Astrocyte (in vitro differentiated cells and primary cell): ENCODE data around the gene RYR2.

ENCODE experiments used
- EZH2 ChIP-seq: IDR thresholded peaks from 2 replicates; pipeline ENCODE4 v1.6.1; 2012; ENCODE audit warnings: mild to moderate bottlenecking, low read length, inconsistent platforms; ENCODE audit not compliant: insufficient read depth
- TF ChIP-seq, protein P1 (sequence below): IDR thresholded peaks from 2 replicates; pipeline ENCODE4 v1.5.1; 2011; ENCODE audit warnings: low read depth, mild to moderate bottlenecking, inconsistent platforms, low read length, moderate library complexity; ENCODE audit not compliant: insufficient read depth

DNA sequence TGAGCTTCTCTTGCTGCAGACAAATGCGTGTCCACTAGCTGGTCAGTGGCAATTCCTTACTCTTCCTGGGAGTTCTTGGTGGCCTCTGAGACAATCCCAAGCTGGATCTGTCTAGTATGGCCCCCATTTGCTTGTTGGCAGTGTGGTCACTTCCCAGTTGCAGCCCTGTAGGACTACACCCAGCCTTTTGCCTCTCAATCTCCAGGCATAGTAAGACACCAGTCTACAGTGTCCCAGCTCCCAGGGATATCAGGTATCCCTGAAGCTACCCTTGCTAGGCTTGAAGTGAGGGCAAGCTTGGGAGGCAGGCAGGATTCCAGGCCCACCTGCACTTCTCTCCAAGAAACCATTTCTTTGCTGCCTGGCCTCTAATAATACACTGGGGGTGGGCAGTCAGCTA is 316.6 kb downstream of the RYR2 start:
- TF ChIP-seq, protein P1, sequence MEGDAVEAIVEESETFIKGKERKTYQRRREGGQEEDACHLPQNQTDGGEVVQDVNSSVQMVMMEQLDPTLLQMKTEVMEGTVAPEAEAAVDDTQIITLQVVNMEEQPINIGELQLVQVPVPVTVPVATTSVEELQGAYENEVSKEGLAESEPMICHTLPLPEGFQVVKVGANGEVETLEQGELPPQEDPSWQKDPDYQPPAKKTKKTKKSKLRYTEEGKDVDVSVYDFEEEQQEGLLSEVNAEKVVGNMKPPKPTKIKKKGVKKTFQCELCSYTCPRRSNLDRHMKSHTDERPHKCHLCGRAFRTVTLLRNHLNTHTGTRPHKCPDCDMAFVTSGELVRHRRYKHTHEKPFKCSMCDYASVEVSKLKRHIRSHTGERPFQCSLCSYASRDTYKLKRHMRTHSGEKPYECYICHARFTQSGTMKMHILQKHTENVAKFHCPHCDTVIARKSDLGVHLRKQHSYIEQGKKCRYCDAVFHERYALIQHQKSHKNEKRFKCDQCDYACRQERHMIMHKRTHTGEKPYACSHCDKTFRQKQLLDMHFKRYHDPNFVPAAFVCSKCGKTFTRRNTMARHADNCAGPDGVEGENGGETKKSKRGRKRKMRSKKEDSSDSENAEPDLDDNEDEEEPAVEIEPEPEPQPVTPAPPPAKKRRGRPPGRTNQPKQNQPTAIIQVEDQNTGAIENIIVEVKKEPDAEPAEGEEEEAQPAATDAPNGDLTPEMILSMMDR = no peak
- TF ChIP-seq EZH2 = no peak
